Fibroblast of lung (primary cell): ENCODE measurements around the gene DPH3.

Source experiments
- EZH2 ChIP-seq: IDR thresholded peaks from 2 replicates; pipeline ENCODE4 v1.5.1; 2012; ENCODE audit warnings: low read length, control low read depth, mild to moderate bottlenecking; ENCODE audit errors: missing control alignments
- TF ChIP-seq, protein P1 (sequence below), 2 donors: IDR thresholded peaks in 1 of 2; conservative IDR thresholded peaks in 1 of 2; 1 replicate in 1 of 2; 2 replicates in 1 of 2; pipeline ENCODE4 v1.5.1; 2011 to 2012; ENCODE audit warnings: low read length in 2 of 2, control low read depth in 1 of 2, inconsistent platforms in 1 of 2, low read depth in 1 of 2, mild to moderate bottlenecking in 1 of 2

DNA sequence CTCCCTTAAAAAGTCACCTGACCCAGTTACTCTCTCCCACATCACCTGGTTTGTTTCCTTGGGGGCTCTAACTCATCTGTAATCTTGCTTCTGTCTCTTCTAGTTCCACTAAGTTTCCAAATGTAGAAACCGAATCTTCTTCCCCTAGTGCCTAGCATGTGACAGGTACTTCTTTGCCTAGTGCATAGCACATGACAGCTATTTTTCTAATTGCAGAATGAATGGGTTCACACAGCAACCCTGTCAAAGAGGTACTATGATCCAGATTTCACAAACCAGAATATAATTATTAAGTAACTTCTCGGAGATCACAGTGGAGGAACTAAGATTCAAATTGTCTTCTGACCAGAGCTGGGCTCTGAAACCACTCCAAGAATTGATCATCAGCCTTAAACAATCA is 7.4 kb downstream of the DPH3 start:
- TF ChIP-seq, protein P1, sequence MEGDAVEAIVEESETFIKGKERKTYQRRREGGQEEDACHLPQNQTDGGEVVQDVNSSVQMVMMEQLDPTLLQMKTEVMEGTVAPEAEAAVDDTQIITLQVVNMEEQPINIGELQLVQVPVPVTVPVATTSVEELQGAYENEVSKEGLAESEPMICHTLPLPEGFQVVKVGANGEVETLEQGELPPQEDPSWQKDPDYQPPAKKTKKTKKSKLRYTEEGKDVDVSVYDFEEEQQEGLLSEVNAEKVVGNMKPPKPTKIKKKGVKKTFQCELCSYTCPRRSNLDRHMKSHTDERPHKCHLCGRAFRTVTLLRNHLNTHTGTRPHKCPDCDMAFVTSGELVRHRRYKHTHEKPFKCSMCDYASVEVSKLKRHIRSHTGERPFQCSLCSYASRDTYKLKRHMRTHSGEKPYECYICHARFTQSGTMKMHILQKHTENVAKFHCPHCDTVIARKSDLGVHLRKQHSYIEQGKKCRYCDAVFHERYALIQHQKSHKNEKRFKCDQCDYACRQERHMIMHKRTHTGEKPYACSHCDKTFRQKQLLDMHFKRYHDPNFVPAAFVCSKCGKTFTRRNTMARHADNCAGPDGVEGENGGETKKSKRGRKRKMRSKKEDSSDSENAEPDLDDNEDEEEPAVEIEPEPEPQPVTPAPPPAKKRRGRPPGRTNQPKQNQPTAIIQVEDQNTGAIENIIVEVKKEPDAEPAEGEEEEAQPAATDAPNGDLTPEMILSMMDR (conservative IDR thresholded peaks at IDR 0.05 in 1 of 2, IDR thresholded peaks at IDR 0.05 in 1 of 2; ENCODE audit: low read depth in 1 of 2, low read length in 2 of 2), result no peak
- TF ChIP-seq EZH2, result no peak
